ENCODE results near the gene ANKRD33B.

- TF ChIP-seq POLR2AphosphoS5 (IDR thresholded peaks at IDR 0.05; ENCODE audit: low read depth) (no peak), CTCF (conservative IDR thresholded peaks at IDR 0.05; ENCODE audit: low read depth in 2 of 2) (no peak), EZH2 (IDR thresholded peaks at IDR 0.05; ENCODE audit: low read depth, unreplicated experiment) (no peak), REST (IDR thresholded peaks at IDR 0.05; ENCODE audit: unreplicated experiment) (no peak), ZNF114 (CRISPR knock-in tag; IDR thresholded peaks at IDR 0.05) (no peak)
These were observed 70.2 kb downstream of the ANKRD33B start for GRCh38 chr5:10634050-10634449.

Measured in GM23338 (cell line).